Measurements from ENCODE around the gene CHD5. TPM values are rescaled to one million over a fixed set of nuclear protein-coding genes. Genes with fewer than 3 reads are reported as not detected.
"Not testable (repeated sequence)": the region's sequence is repeated elsewhere in the genome, so short reads cannot be mapped to it uniquely, and the experiment has no call there.

Gene CHD5
- total and polyA plus RNA-seq, 4 donors: 0.10 to 0.55 (median 0.31) TPM

DNA sequence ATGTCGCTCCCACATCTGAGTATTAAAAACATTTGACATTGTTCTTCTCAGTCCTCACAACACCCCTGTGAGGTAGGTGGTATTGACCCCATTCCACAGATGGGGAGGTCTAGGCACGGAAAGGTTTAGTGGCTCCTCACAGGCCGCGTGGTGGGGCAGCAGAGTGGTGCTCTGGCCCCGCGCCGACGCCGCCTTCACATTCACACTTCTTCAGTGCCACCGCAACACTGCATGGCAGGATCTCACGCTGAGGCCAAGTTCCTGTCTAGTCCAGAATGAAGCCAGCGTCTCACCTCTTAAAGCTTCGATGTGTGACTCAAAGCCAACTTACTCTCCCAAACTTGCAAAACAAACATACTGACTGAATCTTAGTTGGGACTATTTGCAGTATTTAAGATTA, 43.5 kb upstream of the CHD5 start:
- Histone ChIP-seq H3K27ac (ENCODE audit: low read depth in 1 of 2, low read length in 1 of 2) (peak overlapping the region in 1 of 2 donors; percentile 51), H3K4me3 (no peak overlapping the region), H3K36me3 (ENCODE audit: control insufficient read depth in 4 of 4, insufficient read depth in 4 of 4, low read length in 4 of 4) (peaks cover 2 to 27% (median 18%) of the 10 kb centered on the region in 4 donors), H3K9ac (ENCODE audit: insufficient read depth in 1 of 2, low read length in 2 of 2) (no peak overlapping the region), H3K4me1 (ENCODE audit: control insufficient read depth in 5 of 5, insufficient read depth in 5 of 5, low read length in 5 of 5) (peaks cover 0 to 2% (median 0%) of the 10 kb centered on the region in 5 donors), H3K9me3 (ENCODE audit: control insufficient read depth in 4 of 4, insufficient read depth in 3 of 4, low read length in 3 of 4) (no peaks in the 10 kb centered on the region), H3K27me3 (ENCODE audit: control insufficient read depth in 3 of 3, insufficient read depth in 3 of 3, low read length in 2 of 3) (no peaks in the 10 kb centered on the region)
- no peak for TF ChIP-seq CTCF (IDR thresholded peaks at IDR 0.05; ENCODE audit: control extremely low read depth, extremely low read depth)
- DNase-seq: no peak
- 96 to 99% methylated on average over 13 of the region's 13 CpGs for WGBS, 2 donors
- ATAC-seq (ENCODE audit: insufficient read depth, low FRiP score): no peak

DNA sequence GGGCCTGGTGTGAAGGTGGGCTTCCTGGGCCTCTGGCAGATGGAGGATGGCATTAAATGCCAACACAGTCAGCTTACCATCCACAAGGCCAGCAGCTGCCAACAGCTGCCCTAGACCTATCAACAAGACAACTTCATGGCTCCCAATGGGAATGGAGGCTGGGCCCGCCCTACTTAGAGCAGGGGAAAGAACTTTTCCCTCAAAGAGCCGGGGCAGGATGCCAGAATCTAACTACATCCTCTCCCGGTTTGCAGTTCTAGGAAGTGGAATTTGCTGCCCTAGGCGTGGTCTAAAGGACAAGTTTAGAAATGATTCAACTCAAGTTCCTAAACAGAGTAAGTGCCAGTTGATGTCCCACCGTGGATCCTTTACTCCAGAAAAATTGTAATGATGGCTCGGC, 42.5 kb upstream of the CHD5 start:
- Histone ChIP-seq H3K9me3 (ENCODE audit: control insufficient read depth in 4 of 4, insufficient read depth in 3 of 4, low read length in 3 of 4) (no peaks in the 10 kb centered on the region), H3K9ac (ENCODE audit: insufficient read depth in 1 of 2, low read length in 2 of 2) (no peak overlapping the region), H3K4me3 (no peak overlapping the region), H3K36me3 (ENCODE audit: control insufficient read depth in 4 of 4, insufficient read depth in 4 of 4, low read length in 4 of 4) (peaks cover 2 to 27% (median 18%) of the 10 kb centered on the region in 4 donors), H3K27ac (ENCODE audit: low read depth in 1 of 2, low read length in 1 of 2) (no peak overlapping the region), H3K4me1 (ENCODE audit: control insufficient read depth in 5 of 5, insufficient read depth in 5 of 5, low read length in 5 of 5) (peaks cover 0 to 3% (median 0%) of the 10 kb centered on the region in 5 donors), H3K27me3 (ENCODE audit: control insufficient read depth in 3 of 3, insufficient read depth in 3 of 3, low read length in 2 of 3) (no peaks in the 10 kb centered on the region)
- TF ChIP-seq CTCF (IDR thresholded peaks at IDR 0.05; ENCODE audit: control extremely low read depth, extremely low read depth): no peak
- ATAC-seq (ENCODE audit: insufficient read depth, low FRiP score) (peak; percentile 9), DNase-seq (peak in 1 of 3 donors; percentile 68)
- WGBS, 2 donors: 53 to 74% methylated on average over 6 of the region's 6 CpGs

DNA sequence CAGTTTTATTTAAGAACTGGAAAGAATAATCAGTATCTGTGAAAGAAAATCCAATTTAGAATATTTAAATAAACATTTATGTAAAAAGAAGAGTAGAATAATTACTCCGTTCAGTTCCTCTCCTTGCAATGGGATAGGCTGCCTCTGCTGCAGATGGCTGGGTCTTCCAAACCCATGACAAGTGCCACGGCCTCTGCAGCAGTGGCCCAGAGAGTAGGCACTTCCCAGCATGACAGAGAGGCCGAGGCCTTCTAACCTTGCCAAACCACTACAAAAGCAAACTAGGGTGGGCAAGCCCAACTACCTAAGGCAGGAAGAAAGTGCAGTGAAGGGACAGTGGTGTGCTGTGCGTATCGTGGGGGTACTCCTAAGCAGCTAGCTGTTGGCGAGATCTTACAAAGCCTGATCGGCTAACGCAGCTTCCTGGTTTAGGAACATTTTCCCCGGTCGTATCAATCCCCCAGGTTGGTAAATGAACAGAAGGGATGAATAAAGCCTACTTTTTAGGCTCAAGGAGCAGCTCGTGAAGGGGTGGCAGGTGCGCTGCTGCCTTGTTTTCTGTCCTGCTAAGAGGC, 41.2 kb upstream of the CHD5 start:
- Histone ChIP-seq H3K9ac (ENCODE audit: insufficient read depth in 1 of 2, low read length in 2 of 2) (no peak overlapping the region), H3K27me3 (ENCODE audit: control insufficient read depth in 3 of 3, insufficient read depth in 3 of 3, low read length in 2 of 3) (no peaks in the 10 kb centered on the region), H3K4me1 (ENCODE audit: control insufficient read depth in 5 of 5, insufficient read depth in 5 of 5, low read length in 5 of 5) (peaks cover 0 to 3% (median 0%) of the 10 kb centered on the region in 5 donors), H3K36me3 (ENCODE audit: control insufficient read depth in 4 of 4, insufficient read depth in 4 of 4, low read length in 4 of 4) (peaks cover 0 to 27% (median 17%) of the 10 kb centered on the region in 4 donors), H3K27ac (ENCODE audit: low read depth in 1 of 2, low read length in 1 of 2) (no peak overlapping the region), H3K4me3 (no peak overlapping the region), H3K9me3 (ENCODE audit: control insufficient read depth in 4 of 4, insufficient read depth in 3 of 4, low read length in 3 of 4) (no peaks in the 10 kb centered on the region)
- ATAC-seq (ENCODE audit: insufficient read depth, low FRiP score): no peak
- DNase-seq: no peak
- no peak for TF ChIP-seq CTCF (IDR thresholded peaks at IDR 0.05; ENCODE audit: control extremely low read depth, extremely low read depth)
- WGBS, 2 donors: 92% methylated on average over 12 of the region's 12 CpGs

- 78 to 86% methylated on average over 8 of the region's 8 CpGs for WGBS, 2 donors
- DNase-seq (peak in 1 of 3 donors; percentile 39), ATAC-seq (ENCODE audit: insufficient read depth, low FRiP score) (no peak)
- no peak overlapping the region for H3K27ac ChIP-seq (ENCODE audit: low read depth in 1 of 2, low read length in 1 of 2)
- H3K9ac ChIP-seq (ENCODE audit: insufficient read depth in 1 of 2, low read length in 2 of 2): no peak overlapping the region
- no peaks in the 10 kb centered on the region for H3K9me3 ChIP-seq (ENCODE audit: control insufficient read depth in 4 of 4, insufficient read depth in 3 of 4, low read length in 3 of 4)
- no peak for TF ChIP-seq CTCF (IDR thresholded peaks at IDR 0.05; ENCODE audit: control extremely low read depth, extremely low read depth)
- H3K4me1 ChIP-seq (ENCODE audit: control insufficient read depth in 5 of 5, insufficient read depth in 5 of 5, low read length in 5 of 5): peaks cover 0 to 3% (median 0%) of the 10 kb centered on the region in 5 donors
- H3K36me3 ChIP-seq (ENCODE audit: control insufficient read depth in 4 of 4, insufficient read depth in 4 of 4, low read length in 4 of 4): peaks cover 0 to 21% (median 16%) of the 10 kb centered on the region in 4 donors
- H3K27me3 ChIP-seq (ENCODE audit: control insufficient read depth in 3 of 3, insufficient read depth in 3 of 3, low read length in 2 of 3): no peaks in the 10 kb centered on the region
- no peak overlapping the region for H3K4me3 ChIP-seq
Measured at GRCh38 chr1:6220236-6220635, 40.1 kb upstream of the CHD5 start.

DNA sequence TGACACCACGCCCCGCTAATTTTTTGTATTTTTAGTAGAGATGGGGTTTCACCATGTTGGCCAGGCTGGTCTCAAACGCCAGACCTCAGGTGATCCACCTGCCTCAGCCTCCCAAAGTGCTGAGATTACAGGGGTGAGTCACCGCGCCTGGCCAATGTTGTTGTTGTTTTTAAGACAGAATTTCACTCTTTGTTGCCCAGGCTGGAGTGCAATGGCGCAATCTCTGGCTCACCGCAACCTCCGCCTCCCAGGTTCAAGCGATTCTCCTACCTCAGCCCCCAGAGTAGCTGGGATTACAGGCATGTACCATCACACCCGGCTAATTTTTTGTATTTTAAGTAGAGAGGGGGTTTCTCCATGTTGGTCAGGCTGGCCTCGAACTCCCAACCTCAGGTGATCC, 39.5 kb upstream of the CHD5 start:
- DNase-seq; H3K27ac ChIP-seq (ENCODE audit: low read depth in 1 of 2, low read length in 1 of 2); ATAC-seq (ENCODE audit: insufficient read depth, low FRiP score); H3K27me3 ChIP-seq (ENCODE audit: control insufficient read depth in 3 of 3, insufficient read depth in 3 of 3, low read length in 2 of 3); H3K9ac ChIP-seq (ENCODE audit: insufficient read depth in 1 of 2, low read length in 2 of 2); H3K9me3 ChIP-seq (ENCODE audit: control insufficient read depth in 4 of 4, insufficient read depth in 3 of 4, low read length in 3 of 4); H3K4me1 ChIP-seq (ENCODE audit: control insufficient read depth in 5 of 5, insufficient read depth in 5 of 5, low read length in 5 of 5); H3K4me3 ChIP-seq: not testable (repeated sequence)
- whole genome bisulfite sequencing, 2 donors: 86 to 92% methylated on average over 11 of the region's 11 CpGs
- peaks cover 0 to 17% (median 13%) of the 10 kb centered on the region in 4 donors for H3K36me3 ChIP-seq (ENCODE audit: control insufficient read depth in 4 of 4, insufficient read depth in 4 of 4, low read length in 4 of 4)

All from lung (tissue), 12 donors.